LNCaP clone FGC (cell line): ENCODE data around the gene R3HDM2.
"Not testable (repeated sequence)": the region's sequence is repeated elsewhere in the genome, so short reads cannot be mapped to it uniquely, and the experiment has no call there.

Experiments
- DNase-seq: peaks from one replicate; pipeline ENCODE4 v3.0.0-alpha.2; 2011; ENCODE audit warnings: low read depth
- H3K4me3 ChIP-seq: 2 replicates; pipeline ENCODE4 v1.5.1; 2011; ENCODE audit warnings: mild to moderate bottlenecking, low read depth, low read length, control low read depth
- CTCF ChIP-seq: IDR thresholded peaks from 2 replicates; pipeline ENCODE4 v1.5.1; 2012; ENCODE audit warnings: mild to moderate bottlenecking; ENCODE audit not compliant: control insufficient read depth, insufficient read depth; ENCODE audit errors: extremely low read depth

The R3HDM2 gene

GRCh38 chr12:57355734-57356133 lies 75.1 kb downstream of the R3HDM2 start:
- no peak for DNase-seq
- TF ChIP-seq CTCF: no peak
- no peak overlapping the region for H3K4me3 ChIP-seq

GRCh38 chr12:57352166-57352565 lies 78.7 kb downstream of the R3HDM2 start:
- TF ChIP-seq CTCF: no peak
- DNase-seq: no peak
- H3K4me3 ChIP-seq: no peak overlapping the region

GRCh38 chr12:57347284-57347683 lies 83.6 kb downstream of the R3HDM2 start:
- no peak overlapping the region for H3K4me3 ChIP-seq
- no peak for DNase-seq
- no peak for TF ChIP-seq CTCF

- no peak overlapping the region for H3K4me3 ChIP-seq
- TF ChIP-seq CTCF: no peak
- DNase-seq: no peak
These were observed 87.0 kb downstream of the R3HDM2 start for GRCh38 chr12:57343703-57344378.

- no peak for TF ChIP-seq CTCF
- no peak overlapping the region for H3K4me3 ChIP-seq
- no peak for DNase-seq
These were observed 88.6 kb downstream of the R3HDM2 start for GRCh38 chr12:57342207-57342691.

GRCh38 chr12:57341275-57341990 lies 89.4 kb downstream of the R3HDM2 start:
- no peak for DNase-seq
- no peak for TF ChIP-seq CTCF
- H3K4me3 ChIP-seq: no peak overlapping the region

- DNase-seq: no peak
- no peak for TF ChIP-seq CTCF
- H3K4me3 ChIP-seq: no peak overlapping the region
These were observed 90.7 kb downstream of the R3HDM2 start for GRCh38 chr12:57340104-57340503.

- not testable (repeated sequence) for H3K4me3 ChIP-seq, DNase-seq
These were observed 94.5 kb downstream of the R3HDM2 start for GRCh38 chr12:57336299-57336698.
